GM12878 (cell line): Measurements from ENCODE around the gene AZGP1. TPM values are rescaled to one million over a fixed set of nuclear protein-coding genes. Genes with fewer than 3 reads are reported as not detected.

ENCODE experiments used
- ATAC-seq: fragments of 200-7000 bp; cut with Tn5 transposase; 3 replicates; pipeline ENCODE4 v1.9.1; 2020; ENCODE audit warnings: mild to moderate bottlenecking, moderate library complexity
- BruUV-seq: library from RNA; stranded (reverse); fragments of 400-500 nt; replicated peaks from 2 replicates; lab custom pipeline; 2021; lab: Mats Ljungman, UMichigan
- CTCF ChIA-PET: fragments of 300-600 bp; sonication (Branson Sonifier 250); formaldehyde crosslinking; extraction: SDS; loops from one replicate; lab custom pipeline; 2021; ENCODE audit warnings: inconsistent platforms; lab: Yijun Ruan, JAX
- POLR2A ChIA-PET: fragments of 350-600 bp; formaldehyde crosslinking; extraction: SDS; loops from one replicate; lab custom pipeline; 2021; ENCODE audit warnings: inconsistent platforms; lab: Charles Lee
- RAD21 ChIA-PET: fragments of 300-600 bp; sonication (Branson Sonifier 250); formaldehyde crosslinking; loops from one replicate; lab custom pipeline; 2023; ENCODE audit warnings: antibody characterized with exemption; ENCODE audit not compliant: unreplicated experiment; lab: Charles Lee
- SMC1A ChIA-PET: fragments of 300-600 bp; sonication (Branson Sonifier 250); formaldehyde crosslinking; loops from one replicate; lab custom pipeline; 2023; ENCODE audit not compliant: unreplicated experiment, uncharacterized antibody; lab: Charles Lee
- DNase-seq: peaks from one replicate; pipeline ENCODE4 v3.0.0-alpha.2; 2011; ENCODE audit warnings: low read depth, low spot score
- FAIRE-seq: peaks from 3 replicates; lab custom pipeline; 2011; peaks lifted over from hg19 to GRCh38; lab: Jason Lieb, UNC
- H2AFZ ChIP-seq: 2 replicates; pipeline ENCODE4 v1.6.0; 2011; ENCODE audit warnings: low read depth, low read length, control low read depth; ENCODE audit not compliant: control insufficient read depth
- H3K27ac ChIP-seq: 2 replicates; pipeline ENCODE4 v1.5.1; 2011; ENCODE audit warnings: control low read depth; ENCODE audit not compliant: control insufficient read depth, insufficient read depth
- H3K27me3 ChIP-seq, 2 experiments: replicated peaks in 1 of 2; 2 replicates each; pipeline versions ENCODE4 v1.6.0 to v1.6.1; 2011; ENCODE audit warnings: low read length in 1 of 2; ENCODE audit not compliant: control insufficient read depth in 2 of 2, insufficient read depth in 2 of 2
- H3K36me3 ChIP-seq, 2 experiments: 2 replicates each; pipeline ENCODE4 v1.5.1; 2011; ENCODE audit warnings: low read length in 1 of 2; ENCODE audit not compliant: control insufficient read depth in 2 of 2, insufficient read depth in 2 of 2
- H3K4me1 ChIP-seq: 2 replicates; pipeline ENCODE4 v1.6.1; 2011; ENCODE audit warnings: mild to moderate bottlenecking, low read length, moderate library complexity, mixed read lengths; ENCODE audit not compliant: control insufficient read depth, insufficient read depth
- H3K4me2 ChIP-seq: 2 replicates; pipeline ENCODE4 v1.6.0; 2011; ENCODE audit warnings: control low read depth; ENCODE audit not compliant: control insufficient read depth, insufficient read depth
- H3K4me3 ChIP-seq: fragments of 200-600 bp; sonication (generic); 2 replicates; pipeline ENCODE4 v1.5.1; 2016
- H3K79me2 ChIP-seq: 2 replicates; pipeline ENCODE4 v1.6.0; 2011; ENCODE audit warnings: low read length; ENCODE audit not compliant: control insufficient read depth, insufficient read depth
- H3K9ac ChIP-seq: 2 replicates; pipeline ENCODE4 v1.8.0; 2011; ENCODE audit warnings: low read length, control low read depth, mixed read lengths; ENCODE audit not compliant: control insufficient read depth, insufficient read depth
- H3K9me3 ChIP-seq: replicated peaks from 3 replicates; pipeline ENCODE4 v1.5.1; 2011; ENCODE audit warnings: mild to moderate bottlenecking, low read length; ENCODE audit not compliant: control insufficient read depth, insufficient read depth
- H4K20me1 ChIP-seq: 2 replicates; pipeline ENCODE4 v1.6.0; 2011; ENCODE audit not compliant: control insufficient read depth, insufficient read depth
- E4F1 ChIP-seq: fragments of 450-650 bp; IDR thresholded peaks from 2 replicates; pipeline ENCODE4 v1.6.1; 2018; ENCODE audit warnings: borderline replicate concordance, mild to moderate bottlenecking; ENCODE audit not compliant: partially characterized antibody
- GABPA ChIP-seq: IDR thresholded peaks from 2 replicates; pipeline ENCODE4 v1.6.1; 2014; ENCODE audit warnings: antibody characterized with exemption, low read depth, mild to moderate bottlenecking, inconsistent platforms
- GATAD2B ChIP-seq: fragments of 450-650 bp; conservative IDR thresholded peaks from 2 replicates; pipeline ENCODE4 v1.6.1; 2017; ENCODE audit warnings: low read depth, mild to moderate bottlenecking, moderate library complexity
- HCFC1 ChIP-seq: fragments of 150-350 bp; IDR thresholded peaks from 2 replicates; pipeline ENCODE4 v1.6.1; 2014; ENCODE audit warnings: low read length
- KAT2A ChIP-seq: conservative IDR thresholded peaks from 2 replicates; pipeline ENCODE4 v1.6.1; 2011; ENCODE audit warnings: low read depth, low read length; ENCODE audit not compliant: control insufficient read depth
- MXI1 ChIP-seq: fragments of 150-350 bp; IDR thresholded peaks from 2 replicates; pipeline ENCODE4 v1.6.1; 2011; ENCODE audit warnings: low read depth, mild to moderate bottlenecking, inconsistent platforms, low read length, improper control_type of control experiment
- MYB ChIP-seq: fragments of 150-350 bp; IDR thresholded peaks from 2 replicates; pipeline ENCODE4 v1.6.1; 2014; ENCODE audit warnings: mild to moderate bottlenecking, low read depth, low read length, borderline replicate concordance
- NR2C1 ChIP-seq: fragments of 450-650 bp; IDR thresholded peaks from 2 replicates; pipeline ENCODE4 v1.6.1; 2017; ENCODE audit warnings: antibody characterized with exemption, mild to moderate bottlenecking, moderate library complexity
- POU2F2 ChIP-seq: IDR thresholded peaks from 3 replicates; pipeline ENCODE4 v1.6.1; 2011; ENCODE audit warnings: low read depth, mild to moderate bottlenecking, low read length, borderline replicate concordance
- RAD21 ChIP-seq: IDR thresholded peaks from 2 replicates; pipeline ENCODE4 v1.6.1; 2011; ENCODE audit warnings: mild to moderate bottlenecking, low read depth, low read length, moderate library complexity; ENCODE audit not compliant: insufficient read depth
- SPI1 ChIP-seq: IDR thresholded peaks from 2 replicates; pipeline ENCODE4 v1.6.1; 2011; ENCODE audit warnings: low read depth, mild to moderate bottlenecking, low read length, moderate library complexity, borderline replicate concordance; ENCODE audit not compliant: insufficient read depth
- SREBF1 ChIP-seq: IDR thresholded peaks from 2 replicates; pipeline ENCODE4 v1.6.1; 2012; ENCODE audit warnings: mild to moderate bottlenecking, low read length
- SUZ12 ChIP-seq: fragments of 200-600 bp; sonication (generic); IDR thresholded peaks from one replicate; pipeline ENCODE4 v1.6.1; 2018; ENCODE audit warnings: antibody characterized with exemption, mild to moderate bottlenecking; ENCODE audit not compliant: unreplicated experiment
- TCF12 ChIP-seq: IDR thresholded peaks from 2 replicates; pipeline ENCODE4 v1.6.1; 2011; ENCODE audit warnings: low read depth, mild to moderate bottlenecking, low read length
- WRNIP1 ChIP-seq: IDR thresholded peaks from 2 replicates; pipeline ENCODE4 v1.6.1; 2011; ENCODE audit warnings: low read depth, low read length, improper control_type of control experiment, borderline replicate concordance
- YBX1 ChIP-seq: fragments of 450-650 bp; IDR thresholded peaks from 2 replicates; pipeline ENCODE4 v1.6.1; 2016; ENCODE audit warnings: antibody characterized with exemption
- ZNF274 ChIP-seq: IDR thresholded peaks from one replicate; pipeline ENCODE4 v1.8.0; 2011; ENCODE audit not compliant: insufficient read length, insufficient read depth
- ZSCAN29 ChIP-seq: fragments of 450-650 bp; IDR thresholded peaks from 2 replicates; pipeline ENCODE4 v1.6.1; 2017; ENCODE audit warnings: mild to moderate bottlenecking, moderate library complexity
- ZZZ3 ChIP-seq: IDR thresholded peaks from 2 replicates; pipeline ENCODE4 v1.6.1; 2011; ENCODE audit warnings: low read depth; ENCODE audit not compliant: control insufficient read depth, insufficient read length
- WGBS: methylation state at CpG from one replicate; pipeline ENCODE4 v1.1.6; 2016; ENCODE audit warnings: low lambda C conversion rate; ENCODE audit not compliant: insufficient replicate concordance, insufficient coverage; ENCODE audit errors: missing lambda C conversion rate; 5-methylcytosine and 5-hydroxymethylcytosine counted together
- in situ Hi-C: fragments of 300-500 bp; cut with MboI; formaldehyde crosslinking; loops from 9 replicates; pipeline ENCODE4 v1.14.3; 2018; ENCODE audit warnings: mixed read lengths
- intact Hi-C: fragments of 100-400 bp; cut with micrococcal nuclease; formaldehyde crosslinking; loops from one replicate; pipeline ENCODE4 v1.14.2; 2022; ENCODE audit not compliant: unreplicated experiment
- polyA plus RNA-seq, 11 experiments: library from polyadenylated mRNA; depleted of rRNA in 4 of 11; unstranded in 6 of 11; stranded (reverse) in 5 of 11; fragments of >200 nt; fragmentation: Nextera tagmentation in 4 of 11; fragmentation: Illumina TruSeq in 1 of 11; extraction: Ambion mirVana in 4 of 11; extraction: Trizol in 1 of 11; gene quantifications; 1 replicate in 1 of 11; 2 replicates in 10 of 11; pipeline versions ENCODE4 v1.2.1 to v1.2.3, GENCODE V29; 2011 to 2016; ENCODE audit warnings: inconsistent platforms in 2 of 11, missing spikeins in 2 of 11, low read depth in 1 of 11
- total RNA-seq, 4 experiments: library from RNA; depleted of rRNA in 3 of 4; stranded (reverse); fragments of >200 nt in 3 of 4; fragmentation: Illumina TruSeq in 1 of 4; extraction: Trizol in 1 of 4; gene quantifications; 2 replicates each; pipeline versions ENCODE4 v1.2.1 to v1.2.3, GENCODE V29; 2013 to 2021
- TF ChIP-seq, protein P1 (sequence below): IDR thresholded peaks from 2 replicates; pipeline ENCODE4 v1.6.1; 2012; ENCODE audit warnings: low read depth, low read length, improper control_type of control experiment

Gene AZGP1
- total and polyA plus RNA-seq, 10 of the 15 experiments (the other 5 are each of a cell fraction or from before 2014, with no cell fraction given) = 0.18 to 0.64 (median 0.29) TPM; not detected in 5

DNA sequence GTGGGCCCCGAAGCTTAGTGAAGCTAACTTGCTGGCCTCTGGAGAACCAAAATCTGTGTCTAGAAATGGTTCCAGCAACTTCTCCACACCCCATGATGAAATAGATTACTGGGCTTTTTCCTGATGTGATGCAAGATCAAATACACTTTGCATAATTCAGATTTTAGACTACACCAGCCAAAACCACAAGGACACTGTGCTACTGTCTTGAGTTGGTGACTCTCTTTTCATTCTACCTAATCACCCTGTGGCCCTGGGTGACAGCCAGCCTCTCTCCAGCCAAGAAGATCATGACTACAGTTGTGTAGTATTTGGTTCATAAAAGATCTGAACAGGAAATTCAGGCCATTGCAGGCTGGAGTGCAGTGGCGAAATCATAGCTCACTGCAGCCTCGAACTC lies 22.2 kb downstream of the AZGP1 start:
- H2AFZ ChIP-seq = no peak overlapping the region
- no peak for DNase-seq
- no peak overlapping the region for H3K4me3 ChIP-seq
- H3K9ac ChIP-seq = no peak overlapping the region
- intact Hi-C loops = no loop called here
- ChIA-PET POLR2A (no interaction called here), RAD21 (no interaction called here), SMC1A (no interaction called here), CTCF (no interaction called here)
- H3K4me1 ChIP-seq = no peaks in the 10 kb centered on the region
- H3K9me3 ChIP-seq = no peaks in the 10 kb centered on the region; the same call in 2 of the 3 replicates
- H3K27ac ChIP-seq = no peak overlapping the region
- no peak overlapping the region for H3K4me2 ChIP-seq
- no peak for ATAC-seq
- in situ Hi-C loops = no loop called here
- H3K79me2 ChIP-seq = no peaks in the 10 kb centered on the region
- H3K27me3 ChIP-seq = no peaks in the 10 kb centered on the region
- 19% methylated on average over 3 of the region's 3 CpGs for WGBS
- BruUV-seq = no TSS peak
- no peaks in the 10 kb centered on the region for H3K36me3 ChIP-seq
- FAIRE-seq = no peak
- no peaks in the 10 kb centered on the region for H4K20me1 ChIP-seq
- TF ChIP-seq ZNF274 (no peak), ZSCAN29 (no peak), WRNIP1 (no peak), GATAD2B (no peak), E4F1 (no peak), MXI1 (no peak), SUZ12 (no peak), ZZZ3 (no peak), SPI1 (no peak), SREBF1 (no peak), TCF12 (no peak), NR2C1 (no peak), YBX1 (no peak), MYB (no peak), RAD21 (no peak), POU2F2 (no peak), HCFC1 (no peak), KAT2A (no peak), GABPA (no peak)
- TF ChIP-seq, protein P1, sequence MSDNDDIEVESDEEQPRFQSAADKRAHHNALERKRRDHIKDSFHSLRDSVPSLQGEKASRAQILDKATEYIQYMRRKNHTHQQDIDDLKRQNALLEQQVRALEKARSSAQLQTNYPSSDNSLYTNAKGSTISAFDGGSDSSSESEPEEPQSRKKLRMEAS = no peak
